HEK293 (cell line): Measurements from ENCODE around the gene RSPH9.

Source experiments
- BCL11A ChIP-seq: fragments of 450-650 bp; formaldehyde crosslinking; IDR thresholded peaks from 2 replicates; pipeline ENCODE4 v1.5.1; 2016; ENCODE audit warnings: low read depth, missing biosample characterization, missing genetic modification characterization
- CTCF ChIP-seq: fragments of 450-650 bp; formaldehyde crosslinking; IDR thresholded peaks from 2 replicates; pipeline ENCODE4 v1.5.1; 2016; ENCODE audit warnings: missing biosample characterization, missing genetic modification characterization
- PRDM1 ChIP-seq: fragments of 450-650 bp; formaldehyde crosslinking; IDR thresholded peaks from 2 replicates; pipeline ENCODE4; 2016; ENCODE audit warnings: missing biosample characterization, missing genetic modification characterization
- ZBTB49 ChIP-seq: fragments of 450-650 bp; formaldehyde crosslinking; IDR thresholded peaks from 2 replicates; pipeline ENCODE4 v1.5.1; 2016; ENCODE audit warnings: missing biosample characterization, missing genetic modification characterization, low read depth
- ZNF133 ChIP-seq: fragments of 450-650 bp; formaldehyde crosslinking; IDR thresholded peaks from 2 replicates; pipeline ENCODE4 v1.5.1; 2016; ENCODE audit warnings: missing biosample characterization, missing genetic modification characterization
- ZNF140 ChIP-seq: fragments of 450-650 bp; formaldehyde crosslinking; IDR thresholded peaks from 2 replicates; pipeline ENCODE4 v1.5.1; 2016; ENCODE audit warnings: missing biosample characterization, missing genetic modification characterization
- ZNF701 ChIP-seq: fragments of 450-650 bp; formaldehyde crosslinking; IDR thresholded peaks from 2 replicates; pipeline ENCODE4 v1.5.1; 2016; ENCODE audit warnings: missing biosample characterization, missing genetic modification characterization

DNA sequence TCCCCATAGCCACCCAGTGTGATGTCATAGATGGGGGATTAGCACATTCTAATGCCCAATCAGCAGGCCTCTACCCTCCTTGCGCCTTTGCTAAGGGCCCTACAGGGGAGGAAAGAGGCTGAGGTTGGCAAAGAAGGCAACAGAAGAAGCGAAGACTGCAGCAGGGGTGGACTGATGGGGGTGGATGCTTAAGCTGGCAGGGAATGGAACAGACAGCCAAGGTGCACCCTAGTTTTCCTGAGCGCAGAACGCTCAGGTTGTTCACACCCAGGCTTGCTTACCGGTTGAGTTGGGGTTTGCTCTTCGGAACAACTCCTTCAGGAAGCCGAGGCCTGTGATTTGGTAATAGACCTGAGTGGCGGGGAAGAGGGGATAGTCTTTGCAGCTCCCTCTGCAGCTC, 30.1 kb downstream of the RSPH9 start:
- no peak for TF ChIP-seq ZNF133 (tag by site-specific recombination)
- no peak for TF ChIP-seq BCL11A (tag by site-specific recombination)
- no peak for TF ChIP-seq CTCF (tag by site-specific recombination)
- TF ChIP-seq ZBTB49 (tag by site-specific recombination) = no peak
- no peak for TF ChIP-seq PRDM1 (tag by site-specific recombination)
- no peak for TF ChIP-seq ZNF701 (tag by site-specific recombination)
- TF ChIP-seq ZNF140 (tag by site-specific recombination) = no peak
